NCI-H2196 (cell line): Measurements from ENCODE around the gene OR52L1.

Experiments used
- DNase-seq: peaks from one replicate; lab custom pipeline; 2025; ENCODE audit not compliant: unreplicated experiment; lab: John Stamatoyannopoulos, UW

The OR52L1 gene

GRCh38 chr11:5941951-5942350 lies 44.8 kb downstream of the OR52L1 start, which contains the start of gene OR56A3:
Gene OR56A3, plus strand, starts transcription at chr11:5942251. Its CDS starts 5,096 bp downstream, at chr11:5947347.
- no peak for DNase-seq

- DNase-seq = no peak
Measured at GRCh38 chr11:5940748-5941147, 46.0 kb downstream of the OR52L1 start.

GRCh38 chr11:5938603-5938965 lies 48.2 kb downstream of the OR52L1 start:
- DNase-seq = no peak

- no peak for DNase-seq
Measured at GRCh38 chr11:5937868-5938602, 48.8 kb downstream of the OR52L1 start.
